Activated CD4-positive, alpha-beta T cell treated with anti-CD3 and anti-CD28 coated beads, Interleukin-10, Interleukin-2, amounts not matched to agents 100 ng/mL and 50 ng/mL, durations not matched to agents 16 hours and 8 hours (primary cell): ENCODE data around the gene HMMR.

Experiments used
- DNase-seq: peaks from one replicate; pipeline ENCODE4 v3.0.0-alpha.2; 2020

HMMR gene

DNA sequence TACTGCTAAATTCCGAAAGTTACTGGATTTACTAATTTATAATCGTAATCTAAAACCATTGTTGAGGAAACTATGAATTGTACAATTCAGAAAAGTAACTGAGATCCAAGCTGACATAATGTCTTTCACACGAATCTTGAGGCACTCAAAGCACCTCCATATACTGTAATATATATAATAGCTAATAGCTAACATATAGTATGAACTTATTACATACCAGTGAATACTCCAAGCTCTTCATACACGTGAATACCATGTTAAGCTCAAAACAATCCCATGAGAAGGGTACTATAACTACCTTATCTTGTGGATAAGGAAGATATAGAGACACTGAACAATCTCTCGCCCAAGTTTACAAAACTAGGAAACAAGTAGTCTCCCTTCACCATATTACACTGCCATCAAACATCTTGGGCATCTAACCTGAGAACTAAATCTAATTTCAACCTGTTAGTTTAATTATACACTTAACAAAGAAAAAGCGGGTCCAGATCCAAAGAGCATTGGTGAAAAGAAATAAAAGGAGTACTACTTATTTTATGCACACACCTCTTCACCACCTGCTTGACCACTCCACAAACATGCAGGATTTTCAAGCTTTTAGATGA is 1.6 kb upstream of the HMMR start:
- DNase-seq, result no peak

DNA sequence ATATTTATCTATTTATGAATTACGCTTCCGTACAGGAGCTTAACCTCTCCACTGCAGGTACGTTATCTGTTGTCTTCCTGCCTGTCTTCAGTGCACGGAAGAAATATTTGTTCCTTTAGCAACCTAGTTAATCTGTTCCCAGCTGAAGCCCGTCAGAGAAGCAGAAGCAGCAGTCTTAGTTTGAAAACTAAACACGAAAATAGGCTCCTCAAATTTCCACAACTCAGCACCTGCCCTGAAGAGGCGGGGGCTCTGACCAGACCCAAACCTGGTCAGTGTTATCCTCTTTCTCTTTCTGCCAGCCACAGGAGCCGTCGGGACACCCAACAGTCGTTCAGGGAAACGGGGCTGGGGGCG is 992 bp upstream of the HMMR start:
- DNase-seq, result no peak

DNA sequence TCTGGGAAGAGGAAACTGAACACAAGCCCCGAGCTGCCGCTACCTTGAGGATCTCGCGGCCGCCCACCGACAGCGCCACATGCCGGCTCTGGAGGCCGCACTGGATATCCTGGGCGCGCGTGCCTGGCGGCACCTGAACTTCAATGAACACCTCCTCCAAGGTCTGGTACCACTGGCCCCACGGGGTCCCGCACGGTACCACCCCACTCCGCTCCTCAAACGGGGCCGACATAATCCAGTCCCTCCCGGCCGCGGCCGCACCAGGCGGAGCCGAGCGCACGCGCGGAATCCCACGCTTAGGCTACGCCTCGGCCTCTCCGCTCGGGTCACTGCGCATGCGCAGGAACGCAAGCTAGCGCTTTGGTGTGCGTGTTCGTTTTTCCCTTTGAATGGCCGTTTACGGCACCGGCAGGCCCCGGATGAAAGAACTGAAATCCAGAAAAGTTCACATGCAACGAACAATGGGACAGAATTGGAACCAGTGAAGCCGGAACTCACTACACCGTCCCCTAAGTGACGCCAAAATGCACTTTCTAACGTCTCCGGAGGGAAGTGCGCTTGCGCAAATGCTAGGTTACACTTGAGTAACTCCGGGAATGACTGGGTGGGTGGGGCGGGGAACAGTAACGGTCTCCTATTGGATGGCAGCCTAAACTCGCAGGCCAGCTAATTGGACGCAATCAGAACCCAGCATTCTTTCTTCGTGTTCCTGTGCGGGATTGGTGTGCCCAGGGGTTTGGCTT is 442 bp upstream of the HMMR start, which contains the start of gene NUDCD2:
Gene NUDCD2, minus strand, starts transcription at position 284 of the 743 bp plus-strand sequence. Its CDS starts 52 bp downstream, at position 232.
- DNase-seq, result peak; percentile 98

DNA sequence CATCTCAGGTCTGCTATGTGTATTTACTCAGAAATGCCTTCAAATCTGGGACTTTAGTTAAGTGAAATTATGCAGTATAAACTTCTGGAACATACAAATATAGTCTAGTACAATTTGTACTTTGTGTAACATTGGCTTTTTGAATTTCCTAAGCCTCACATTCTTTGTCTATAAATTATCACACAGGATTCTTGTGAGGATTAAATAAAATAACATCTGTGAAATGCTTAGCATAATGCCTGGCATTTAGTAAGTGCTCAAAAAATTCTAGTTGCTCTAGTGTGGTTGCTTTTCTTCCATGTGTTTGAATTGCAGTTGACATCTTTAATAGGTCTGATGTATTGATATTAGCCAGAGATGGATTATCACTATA is 2.6 kb downstream of the HMMR start:
- DNase-seq, result no peak

DNA sequence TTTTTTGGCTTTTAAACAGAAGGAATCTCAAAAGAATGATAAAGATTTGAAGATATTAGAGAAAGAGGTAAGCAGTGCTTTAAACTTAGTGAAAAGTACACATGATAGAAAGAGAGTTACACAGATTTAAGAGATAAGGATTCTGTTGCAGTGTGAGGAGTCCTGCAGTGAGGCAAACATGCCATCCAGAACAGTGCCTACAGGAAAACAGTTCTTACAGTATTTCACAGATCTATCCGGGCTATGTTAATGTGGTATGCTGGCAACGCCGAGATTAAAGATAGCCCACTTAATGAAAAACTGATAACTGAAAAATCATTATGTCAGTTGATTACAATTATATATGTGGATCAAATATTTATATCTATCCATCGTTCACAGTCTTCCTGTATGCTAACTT is 7.2 kb downstream of the HMMR start:
- DNase-seq, result no peak

DNA sequence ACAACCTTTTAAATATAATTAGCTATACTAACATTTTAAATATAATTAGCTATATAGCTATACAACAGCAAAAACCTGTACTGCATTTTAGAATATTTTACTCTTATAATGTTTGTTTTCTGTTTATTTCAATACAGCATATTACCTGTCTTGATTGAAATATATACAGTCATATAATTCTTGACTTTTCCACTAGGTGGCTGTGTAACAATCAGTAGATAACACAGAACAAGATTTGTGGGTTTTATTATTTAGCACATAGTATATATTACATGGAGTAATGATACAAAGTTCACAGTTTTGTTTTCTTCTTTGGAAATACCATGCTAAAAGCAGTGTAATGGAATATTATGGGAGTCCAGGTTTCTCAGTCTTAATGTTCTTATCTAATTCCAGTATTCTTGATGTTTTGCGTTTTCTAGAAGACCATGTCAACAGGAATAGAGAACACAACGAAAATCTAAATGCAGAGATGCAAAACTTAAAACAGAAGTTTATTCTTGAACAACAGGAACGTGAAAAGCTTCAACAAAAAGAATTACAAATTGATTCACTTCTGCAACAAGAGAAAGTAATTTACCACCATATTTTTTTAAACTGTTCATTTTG is 13.3 kb downstream of the HMMR start:
- no peak for DNase-seq

DNA sequence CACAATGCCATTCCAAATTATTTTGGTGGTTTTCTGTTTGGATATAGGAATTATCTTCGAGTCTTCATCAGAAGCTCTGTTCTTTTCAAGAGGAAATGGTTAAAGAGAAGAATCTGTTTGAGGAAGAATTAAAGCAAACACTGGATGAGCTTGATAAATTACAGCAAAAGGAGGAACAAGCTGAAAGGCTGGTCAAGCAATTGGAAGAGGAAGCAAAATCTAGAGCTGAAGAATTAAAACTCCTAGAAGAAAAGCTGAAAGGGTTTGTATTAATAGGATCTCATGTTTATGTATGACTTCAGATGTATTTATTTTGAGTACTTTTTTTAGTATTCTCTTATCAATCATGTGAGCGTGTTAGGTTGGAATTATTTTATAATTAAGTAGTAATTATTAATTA is 15.0 kb downstream of the HMMR start:
- no peak for DNase-seq

DNA sequence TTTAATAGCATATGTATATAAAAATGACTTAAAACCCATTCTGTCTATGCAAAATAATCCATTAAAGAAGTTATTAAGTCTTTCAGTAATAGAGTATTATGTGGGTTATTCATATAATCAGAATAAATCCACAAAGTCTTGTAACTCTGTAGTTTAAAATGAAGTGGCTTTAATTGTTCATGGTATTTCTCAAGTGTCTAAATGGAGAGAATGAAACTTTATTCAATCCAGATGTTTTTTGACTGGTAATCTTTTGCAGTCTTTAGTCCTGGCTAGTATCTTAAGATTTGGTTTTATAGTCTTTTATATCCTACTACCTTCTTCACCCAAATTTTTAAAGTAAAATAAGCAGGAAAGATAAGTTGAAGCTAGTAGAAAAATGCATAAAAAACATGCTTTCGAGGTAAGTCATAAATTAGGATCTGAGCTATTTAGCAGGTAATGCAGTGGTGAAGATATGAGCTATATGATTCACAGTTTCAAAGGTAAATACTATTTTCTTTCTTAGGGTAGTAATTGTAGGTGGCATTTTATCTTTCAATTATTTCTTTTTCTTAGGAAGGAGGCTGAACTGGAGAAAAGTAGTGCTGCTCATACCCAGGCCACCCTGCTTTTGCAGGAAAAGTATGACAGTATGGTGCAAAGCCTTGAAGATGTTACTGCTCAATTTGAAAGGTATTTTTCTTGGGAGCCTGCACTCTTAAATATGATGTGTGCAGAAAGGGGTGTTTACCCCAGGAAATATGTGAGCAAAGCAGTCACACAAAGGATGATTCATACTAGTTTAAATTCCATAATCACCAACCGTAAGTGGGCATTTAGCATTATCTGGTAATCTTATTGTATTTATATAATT is 17.9 kb downstream of the HMMR start:
- DNase-seq, result no peak

DNA sequence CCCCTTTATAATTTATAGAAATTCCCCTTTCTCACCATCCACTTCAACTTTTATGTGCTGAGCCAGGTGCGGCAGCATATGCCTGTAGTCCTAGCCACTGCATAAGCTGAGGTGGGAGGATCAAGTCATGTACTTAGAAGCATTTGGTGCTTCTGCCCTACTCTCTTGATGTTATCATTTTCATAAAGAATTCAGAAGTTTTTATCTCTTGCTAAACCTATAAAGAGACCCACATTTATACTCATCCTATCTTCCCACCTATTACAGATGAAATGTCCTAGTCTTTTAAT is 18.5 kb downstream of the HMMR start:
- DNase-seq, result no peak

DNA sequence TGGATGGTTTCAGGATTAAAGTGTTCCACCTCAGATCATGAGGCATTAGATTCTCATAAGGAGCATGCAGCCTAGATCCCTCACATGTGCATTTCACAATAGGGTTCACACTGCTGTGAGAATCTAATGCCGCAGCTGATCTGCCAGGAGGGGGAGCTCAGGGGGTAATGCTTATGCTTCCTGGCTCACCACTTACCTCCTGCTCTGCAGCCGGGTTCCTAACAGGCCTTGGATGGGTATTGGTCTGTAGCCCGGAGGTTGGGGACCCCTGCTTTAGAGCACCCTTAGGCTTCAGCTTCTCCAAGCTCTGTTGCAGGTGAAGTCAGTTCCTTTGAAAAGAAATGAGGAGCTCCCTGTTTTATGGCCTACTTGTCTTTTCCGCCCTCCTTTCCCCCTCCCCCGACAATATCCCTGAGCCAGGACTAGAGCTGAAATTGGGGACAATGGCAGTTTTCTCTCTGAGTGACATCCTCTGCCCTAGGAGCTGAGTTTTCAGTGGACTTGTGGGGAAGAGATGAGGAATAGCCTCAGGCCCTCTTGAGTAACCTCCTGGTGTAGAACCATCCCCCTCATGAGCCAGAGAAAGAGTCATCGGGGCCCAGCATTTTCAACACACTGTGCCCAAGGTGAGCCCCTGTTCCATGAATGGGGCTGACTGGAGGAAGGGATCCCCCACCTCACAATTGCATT is 28.8 kb downstream of the HMMR start:
- no peak for DNase-seq

DNA sequence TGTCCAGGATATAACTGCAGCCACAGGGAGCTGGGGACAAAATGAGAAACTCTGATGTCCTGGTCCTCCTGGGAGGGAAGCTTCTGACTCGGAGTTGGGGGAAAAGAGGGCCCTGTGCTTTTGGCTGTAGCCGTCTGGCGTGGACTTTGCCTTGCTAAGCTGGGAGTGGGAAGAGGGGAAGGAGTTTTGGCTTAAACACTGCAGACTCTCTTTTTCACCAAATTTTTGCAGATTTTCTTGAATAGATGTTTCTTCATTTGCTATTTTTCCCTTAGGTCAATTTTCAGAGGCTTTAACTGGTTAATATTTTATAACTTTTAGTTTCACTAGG is 29.3 kb downstream of the HMMR start:
- DNase-seq, result no peak

DNA sequence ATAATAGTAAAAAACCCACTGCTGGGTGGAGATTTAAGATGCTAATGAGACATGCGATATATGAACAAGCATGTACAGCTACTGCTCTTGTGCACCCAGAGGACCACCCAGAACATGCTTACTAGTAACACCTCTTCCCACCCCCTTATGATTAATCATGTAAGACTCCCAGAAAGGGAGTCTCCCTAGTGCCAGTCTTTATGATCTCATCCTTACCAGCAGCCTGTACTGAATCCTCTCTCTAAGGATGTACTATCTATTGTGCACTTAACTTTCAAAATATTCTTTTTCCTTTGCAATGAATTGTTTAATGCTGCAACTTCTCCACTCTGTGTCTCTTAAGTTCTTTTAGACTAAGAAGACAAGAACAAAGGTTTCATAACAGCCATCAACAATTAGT is 35.9 kb downstream of the HMMR start:
- no peak for DNase-seq

DNA sequence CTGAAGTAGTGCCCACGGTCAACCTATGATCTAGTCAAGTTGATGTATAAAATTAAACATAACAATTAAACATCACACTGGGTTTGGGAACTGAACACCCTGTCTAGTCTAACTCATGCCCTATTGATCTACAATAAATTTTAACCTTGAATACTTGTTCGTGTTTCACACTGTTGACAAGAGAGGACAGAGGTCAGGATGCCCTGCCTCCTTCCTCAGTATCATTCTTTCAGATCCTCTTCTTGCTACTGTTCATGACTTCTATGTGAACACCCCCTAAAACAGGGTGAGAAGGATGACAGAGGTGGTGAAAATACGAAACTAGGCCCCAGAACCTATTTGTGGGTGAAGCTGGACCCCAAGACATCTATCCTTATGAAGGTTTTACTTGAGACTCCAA is 36.9 kb downstream of the HMMR start:
- no peak for DNase-seq

DNA sequence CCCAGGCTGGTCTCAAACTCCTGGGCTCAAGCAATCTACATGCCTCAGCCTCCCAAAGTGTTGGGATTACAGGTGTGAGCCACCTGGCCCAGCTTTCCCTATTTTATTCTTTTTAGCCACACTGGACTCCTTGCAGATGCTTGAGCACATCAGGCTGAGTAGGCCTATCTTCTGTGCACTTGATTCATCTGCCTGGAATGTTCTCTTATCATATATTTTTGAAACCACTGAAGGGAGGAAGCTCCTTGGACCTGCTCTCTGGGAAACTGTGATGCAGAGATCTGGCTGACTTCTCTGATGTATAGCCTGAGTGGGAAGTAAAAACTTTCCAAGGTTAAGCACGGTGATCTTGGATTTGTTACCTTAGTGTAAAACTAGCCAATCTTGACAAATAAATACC is 38.5 kb downstream of the HMMR start:
- no peak for DNase-seq

DNA sequence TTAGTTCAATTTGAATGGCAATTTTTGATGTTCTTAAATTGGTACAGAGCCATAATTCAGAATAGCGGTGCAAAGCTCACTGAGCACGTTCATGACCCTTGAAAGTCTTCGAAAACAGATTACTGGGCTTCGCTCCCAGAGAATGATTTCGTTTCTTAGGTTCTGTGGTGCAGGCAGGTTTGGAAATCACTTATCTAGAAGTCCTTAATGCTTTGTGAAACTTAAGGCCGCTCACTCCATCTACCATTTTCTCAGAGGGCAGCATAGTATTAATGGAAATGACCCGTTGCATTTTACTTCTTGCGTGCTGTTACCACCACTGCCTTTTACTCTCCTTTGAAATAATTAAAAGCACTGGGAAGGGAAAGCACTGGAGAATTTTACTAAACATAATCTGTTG is 42.1 kb downstream of the HMMR start:
- no peak for DNase-seq

DNA sequence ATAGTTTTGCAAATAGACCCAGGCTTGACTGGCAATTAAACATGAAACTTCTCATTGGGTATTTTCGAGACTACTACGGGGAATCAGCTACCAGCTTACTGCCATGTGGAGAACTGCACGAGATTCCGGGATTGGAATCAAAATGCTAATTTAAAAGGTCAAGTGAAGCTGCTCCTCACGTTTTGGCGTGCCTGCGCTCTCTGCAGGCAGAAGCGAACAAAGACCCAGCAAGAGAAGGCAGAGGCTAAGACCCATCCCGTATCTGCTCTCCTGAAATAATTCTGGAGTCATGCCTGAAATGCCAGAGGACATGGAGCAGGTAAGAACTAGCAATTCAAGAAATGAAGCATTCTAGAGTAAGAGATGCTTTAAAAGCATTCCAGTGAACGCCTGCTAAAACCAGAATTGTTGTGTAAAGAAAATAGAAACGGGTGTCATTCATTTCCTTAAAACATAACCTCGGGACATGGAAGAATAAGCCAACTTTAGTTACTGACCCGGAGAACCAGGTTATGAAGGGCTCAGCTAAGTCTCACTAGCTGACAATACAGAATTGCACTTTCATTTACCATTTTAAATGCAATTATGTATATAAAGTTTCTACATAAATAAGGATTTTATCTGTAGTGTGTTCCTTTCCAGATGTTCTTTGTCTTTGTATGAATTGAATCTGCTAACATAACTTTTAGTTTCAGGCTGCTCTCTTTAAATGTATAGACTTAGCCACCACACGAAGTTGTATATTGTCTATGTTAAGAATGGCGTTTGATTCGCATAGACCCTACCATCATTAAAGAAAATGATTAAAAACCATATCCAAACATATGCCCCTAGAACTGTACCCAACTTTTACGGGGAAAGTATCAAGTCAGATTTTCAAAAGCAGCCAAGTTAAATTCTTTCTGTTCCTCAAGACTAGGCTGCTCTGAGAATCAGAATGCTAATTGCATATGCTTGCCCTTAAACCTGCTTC is 43.0 kb downstream of the HMMR start:
- DNase-seq, result peak; percentile 62

DNA sequence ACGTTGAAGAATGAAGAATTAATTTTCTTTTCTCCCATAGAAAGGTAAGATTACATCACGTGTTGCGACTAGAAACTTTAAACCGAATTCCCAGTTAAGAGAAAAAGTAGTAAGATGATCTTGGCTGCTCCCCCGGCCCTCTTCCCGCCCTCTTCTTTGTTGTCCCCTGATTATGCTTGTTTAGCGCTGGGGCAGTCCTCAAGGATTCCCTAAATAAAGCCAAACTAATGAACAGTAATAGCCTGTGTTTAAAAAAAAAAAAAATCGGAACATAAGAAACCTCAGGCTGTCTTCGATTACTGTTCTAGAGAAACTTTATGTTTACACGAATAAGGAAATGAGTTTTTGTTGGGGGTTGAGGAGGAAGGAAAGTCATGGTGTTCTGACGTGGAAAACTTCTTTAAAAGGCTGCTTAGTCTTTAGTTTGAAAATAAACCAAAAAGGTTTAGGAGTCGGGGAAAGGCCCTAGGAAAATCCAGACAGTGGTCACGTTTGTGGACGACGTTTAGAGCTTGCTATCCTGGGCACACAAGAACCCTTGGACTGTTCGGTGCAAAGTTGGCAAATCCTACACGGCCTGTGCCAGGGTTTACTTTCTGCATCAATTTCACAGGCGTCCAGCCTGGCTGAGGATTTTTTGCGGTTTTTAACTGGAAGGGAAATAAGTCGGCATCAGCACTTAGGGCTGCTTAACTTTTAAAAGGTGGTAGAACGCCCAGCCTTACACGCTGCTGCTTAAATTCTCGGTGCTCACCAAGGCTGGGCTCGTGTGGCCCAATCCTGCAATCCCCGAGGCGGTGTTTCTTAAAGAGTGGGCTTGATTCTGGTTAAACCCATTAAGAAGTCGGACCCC is 43.9 kb downstream of the HMMR start:
- DNase-seq, result peak; percentile 57

DNA sequence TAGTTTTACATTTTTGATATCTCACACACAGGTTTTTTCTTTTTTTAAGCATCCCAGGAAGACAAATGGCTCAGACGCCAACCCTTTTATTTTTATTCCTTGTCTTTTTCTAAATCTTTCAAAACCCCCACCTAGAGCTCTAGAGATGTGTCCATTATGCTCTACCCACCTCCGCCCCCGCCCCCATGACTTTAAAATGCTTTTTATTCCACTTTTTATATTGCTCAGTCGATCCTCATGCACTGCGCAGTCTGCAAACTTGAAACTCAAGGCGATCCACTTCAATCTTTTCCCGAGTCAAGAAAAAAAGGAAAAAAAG is 44.6 kb downstream of the HMMR start:
- no peak for DNase-seq

DNA sequence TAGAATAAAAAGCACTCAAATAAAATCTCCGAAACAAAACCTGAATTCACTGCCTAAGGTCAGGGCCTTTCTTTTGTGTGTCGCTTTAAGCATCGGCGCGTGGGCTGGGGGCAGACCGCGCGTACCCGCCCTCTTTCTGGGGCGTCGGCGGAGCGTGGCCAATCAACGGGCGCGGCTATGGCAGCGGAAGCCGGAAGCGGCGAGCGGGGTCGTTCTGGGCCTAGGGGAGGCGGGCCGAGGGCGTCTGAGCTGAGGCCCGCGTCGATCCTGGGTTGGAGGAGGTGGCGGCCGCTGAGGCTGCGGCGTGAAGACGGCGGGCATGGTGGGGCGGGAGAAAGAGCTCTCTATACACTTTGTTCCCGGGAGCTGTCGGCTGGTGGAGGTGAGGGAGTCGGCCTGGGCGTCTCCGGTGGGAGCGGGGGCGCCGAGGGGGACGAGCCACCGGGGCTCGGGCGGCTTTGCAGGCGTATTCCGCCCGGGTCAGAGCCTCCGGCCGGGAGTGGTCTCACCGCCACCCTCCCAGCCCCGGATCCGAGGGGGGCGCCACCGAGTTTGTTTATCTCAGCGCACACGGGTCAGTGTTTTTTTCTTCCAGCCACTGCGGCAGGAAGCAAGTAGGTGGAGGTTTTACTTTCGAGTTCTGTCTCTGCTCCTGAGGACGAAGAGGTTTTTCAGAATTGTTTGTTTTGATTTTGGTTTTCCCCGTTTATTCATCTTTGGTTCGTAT is 45.1 kb downstream of the HMMR start, which contains the start of gene MAT2B:
Gene MAT2B, plus strand, starts transcription at position 252 of the 727 bp plus-strand sequence. Its CDS starts 68 bp downstream, at position 320.
- peak; percentile 97 for DNase-seq

DNA sequence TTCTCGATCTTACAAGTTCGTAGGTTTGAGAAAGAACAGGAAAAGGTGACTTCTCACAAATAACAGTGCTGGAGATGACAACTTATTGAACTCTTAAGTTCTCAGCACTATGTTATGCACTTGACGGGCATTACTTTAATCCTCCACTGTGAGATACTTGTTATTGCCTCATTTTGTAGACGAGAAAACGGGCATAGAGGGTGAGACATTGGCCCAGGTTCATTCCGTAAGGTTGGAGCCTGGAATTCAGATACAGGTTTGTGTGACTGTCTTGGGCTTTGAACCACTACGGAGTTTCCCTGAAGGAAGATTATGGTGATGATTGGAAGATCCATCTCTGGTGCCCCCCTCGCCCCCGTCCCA is 45.6 kb downstream of the HMMR start:
- DNase-seq, result no peak

DNA sequence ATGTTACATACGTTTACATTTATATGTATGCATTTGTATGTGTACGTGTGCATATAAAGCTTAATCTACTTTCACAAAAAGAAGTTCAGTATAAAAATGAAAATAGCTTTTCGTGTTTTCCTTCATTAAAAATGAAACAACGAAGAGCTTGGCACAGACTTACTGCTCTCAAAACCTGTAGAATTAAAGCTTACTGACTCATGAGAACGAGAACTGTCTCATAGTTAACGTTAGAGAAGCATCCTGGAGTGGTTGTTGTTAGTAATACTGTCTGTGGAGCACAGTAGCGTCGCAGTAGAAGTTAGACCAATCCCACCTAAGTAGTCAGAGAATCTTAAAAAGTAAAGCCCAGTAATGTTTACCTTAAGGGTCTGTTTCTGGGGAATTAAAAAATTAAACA is 46.3 kb downstream of the HMMR start:
- DNase-seq, result peak; percentile 63
